Neuronal stem cell (in vitro differentiated cells): ENCODE results near the gene SPATC1L.

Source experiments
- DNase-seq: peaks from one replicate; pipeline ENCODE4 v3.0.0-alpha.2; 2013; ENCODE audit warnings: low spot score
- H2AFZ ChIP-seq: one replicate; pipeline ENCODE4 v1.6.1; 2013; ENCODE audit warnings: mild to moderate bottlenecking, low read length, inconsistent platforms
- H2AK5ac ChIP-seq: 2 replicates; pipeline ENCODE4 v1.6.1; 2013; ENCODE audit warnings: low read depth, mild to moderate bottlenecking, inconsistent platforms, low read length, moderate library complexity, mixed read lengths
- H2BK120ac ChIP-seq: 2 replicates; pipeline ENCODE4 v1.6.1; 2013; ENCODE audit warnings: low read depth, mild to moderate bottlenecking, inconsistent platforms, low read length, moderate library complexity, mixed read lengths
- H2BK12ac ChIP-seq: one replicate; pipeline ENCODE4 v1.6.1; 2013; ENCODE audit warnings: low read length, inconsistent platforms
- H2BK15ac ChIP-seq: 2 replicates; pipeline ENCODE4 v1.6.1; 2013; ENCODE audit warnings: mild to moderate bottlenecking, low read length, inconsistent platforms, mixed read lengths
- H2BK5ac ChIP-seq: one replicate; pipeline ENCODE4 v1.6.1; 2013; ENCODE audit warnings: inconsistent platforms, mild to moderate bottlenecking, low read length, moderate library complexity
- H3K14ac ChIP-seq: one replicate; pipeline ENCODE4 v1.6.1; 2013; ENCODE audit warnings: low read length, inconsistent platforms
- H3K18ac ChIP-seq: 2 replicates; pipeline ENCODE4 v1.6.1; 2013; ENCODE audit warnings: low read length, inconsistent platforms
- H3K23ac ChIP-seq: 2 replicates; pipeline ENCODE4 v1.6.1; 2013; ENCODE audit warnings: low read depth, mild to moderate bottlenecking, mixed read lengths, low read length, inconsistent platforms; ENCODE audit not compliant: poor library complexity
- H3K27ac ChIP-seq: replicated peaks from 3 replicates; pipeline ENCODE4 v1.5.1; 2013; ENCODE audit warnings: low read length, inconsistent platforms
- H3K27me3 ChIP-seq, 3 experiments: 2 replicates each; pipeline ENCODE4 v1.6.1; 2013; ENCODE audit warnings: low read length in 3 of 3, mild to moderate bottlenecking in 2 of 3, inconsistent platforms in 1 of 3, low read depth in 1 of 3, mixed read lengths in 1 of 3, moderate library complexity in 1 of 3; ENCODE audit not compliant: control insufficient read depth in 3 of 3, insufficient read depth in 3 of 3
- H3K36me3 ChIP-seq, 2 donors: replicated peaks in 1 of 2; 2 replicates each; pipeline ENCODE4 v1.6.1; 2013; ENCODE audit warnings: low read length in 2 of 2; ENCODE audit not compliant: control insufficient read depth in 2 of 2, insufficient read depth in 2 of 2
- H3K4ac ChIP-seq: 2 replicates; pipeline ENCODE4 v1.6.1; 2013; ENCODE audit warnings: inconsistent platforms, mild to moderate bottlenecking, low read length, moderate library complexity
- H3K4me1 ChIP-seq, 2 donors: 1 replicate in 1 of 2; 2 replicates in 1 of 2; pipeline ENCODE4 v1.6.1; 2013; ENCODE audit warnings: low read length in 2 of 2, low read depth in 1 of 2; ENCODE audit not compliant: control insufficient read depth in 2 of 2, insufficient read depth in 1 of 2
- H3K4me2 ChIP-seq: one replicate; pipeline ENCODE4 v1.6.1; 2013; ENCODE audit warnings: mild to moderate bottlenecking, low read length, inconsistent platforms; ENCODE audit not compliant: insufficient read depth, poor library complexity, severe bottlenecking
- H3K4me3 ChIP-seq, 2 donors: 2 replicates each; pipeline ENCODE4 v1.5.1; 2013; ENCODE audit warnings: low read length in 2 of 2, mild to moderate bottlenecking in 2 of 2, inconsistent platforms in 1 of 2, moderate library complexity in 1 of 2
- H3K79me1 ChIP-seq: one replicate; pipeline ENCODE4 v1.6.1; 2013; ENCODE audit warnings: low read depth, mild to moderate bottlenecking, inconsistent platforms, low read length, moderate library complexity
- H3K9ac ChIP-seq: one replicate; pipeline ENCODE4 v1.6.1; 2013; ENCODE audit warnings: mild to moderate bottlenecking, low read depth, low read length, inconsistent platforms; ENCODE audit not compliant: poor library complexity
- H3K9me3 ChIP-seq, 2 donors: replicated peaks in 1 of 2; 2 replicates each; pipeline versions ENCODE3 to v1.6.1; 2013; ENCODE audit warnings: low read length in 2 of 2, mild to moderate bottlenecking in 2 of 2, inconsistent platforms in 1 of 2, low read depth in 1 of 2, mixed read lengths in 1 of 2, moderate library complexity in 1 of 2; ENCODE audit not compliant: control insufficient read depth in 2 of 2, insufficient read depth in 1 of 2
- H4K8ac ChIP-seq: one replicate; pipeline ENCODE4 v1.6.1; 2013; ENCODE audit warnings: low read depth, mild to moderate bottlenecking, inconsistent platforms, low read length, moderate library complexity
- H4K91ac ChIP-seq: one replicate; pipeline ENCODE4 v1.6.1; 2013; ENCODE audit warnings: low read length, low read depth, mild to moderate bottlenecking, inconsistent platforms; ENCODE audit not compliant: poor library complexity
- WGBS, 2 donors: extraction: QIAGEN DNeasy Blood & Tissue Kit; methylation state at CpG; one replicate each; pipeline ENCODE4 v1.1.7; 2013; ENCODE audit warnings: missing lambda C conversion rate in 2 of 2, mixed read lengths in 1 of 2; ENCODE audit not compliant: insufficient read length in 2 of 2, insufficient replicate concordance in 1 of 2; ENCODE audit errors: extremely low coverage in 2 of 2; 5-methylcytosine and 5-hydroxymethylcytosine counted together

SPATC1L gene

DNA sequence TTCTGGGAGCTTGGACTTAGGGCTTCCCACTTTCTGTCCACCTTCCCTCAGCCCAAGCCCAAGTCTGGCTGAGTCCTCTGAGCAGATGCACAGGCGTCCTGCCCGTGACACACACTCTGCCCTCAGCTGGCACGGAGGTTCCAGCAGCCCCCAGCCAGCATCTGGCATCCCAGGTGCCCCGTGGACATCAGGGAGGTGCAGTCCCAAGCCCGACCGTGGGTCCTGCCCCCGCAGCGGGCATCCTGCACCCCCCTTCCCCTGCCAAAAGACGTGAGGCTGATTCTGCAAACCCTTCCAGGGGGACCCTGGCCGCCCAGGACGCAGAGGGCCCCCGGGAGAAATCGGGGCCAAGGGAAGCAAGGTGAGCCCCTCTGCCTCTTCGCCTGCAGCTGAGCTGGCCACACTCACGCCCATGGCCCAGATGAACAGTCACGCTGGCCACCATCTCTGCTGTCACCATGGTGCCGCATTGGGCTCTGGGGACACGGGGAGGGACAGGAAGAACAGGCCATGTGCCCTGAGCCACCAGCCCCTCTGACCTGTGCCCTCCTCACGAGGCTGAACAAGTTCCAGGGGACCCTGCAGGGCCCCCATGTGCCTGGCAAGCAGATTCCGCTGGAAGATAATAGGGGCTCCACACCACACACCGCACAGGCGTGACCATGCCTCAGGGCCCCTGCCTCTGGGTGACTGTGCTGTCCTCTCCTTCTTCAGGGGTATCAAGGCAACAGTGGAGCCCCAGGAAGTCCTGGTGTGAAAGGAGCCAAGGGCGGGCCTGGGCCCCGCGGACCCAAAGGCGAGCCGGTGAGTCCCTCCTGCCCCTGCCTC is 65.7 kb downstream of the SPATC1L start:
- H2AK5ac ChIP-seq = no peak overlapping the region
- no CpG with 5 or more reads among the region's 27 CpGs for WGBS, 2 donors
- H4K8ac ChIP-seq = no peak overlapping the region
- peaks cover 0 to 3% of the 10 kb centered on the region in 2 donors for H3K36me3 ChIP-seq
- H3K4ac ChIP-seq = no peak overlapping the region
- no peaks in the 10 kb centered on the region for H3K27me3 ChIP-seq
- H2BK15ac ChIP-seq = no peak overlapping the region
- H2AFZ ChIP-seq = no peak overlapping the region
- H3K4me3 ChIP-seq = no peak overlapping the region
- no peaks in the 10 kb centered on the region for H3K4me1 ChIP-seq
- peak overlapping the region; percentile 94 for H3K23ac ChIP-seq
- H3K14ac ChIP-seq = no peak overlapping the region
- peaks cover 5% of the 10 kb centered on the region for H3K79me1 ChIP-seq
- H3K9me3 ChIP-seq = peaks cover 0 to 5% of the 10 kb centered on the region in 2 donors
- H3K18ac ChIP-seq = no peak overlapping the region
- H3K27ac ChIP-seq = no peak overlapping the region
- H2BK120ac ChIP-seq = no peak overlapping the region
- H3K9ac ChIP-seq = no peak overlapping the region
- DNase-seq = no peak
- H3K4me2 ChIP-seq = no peak overlapping the region
- no peak overlapping the region for H2BK12ac ChIP-seq
- H4K91ac ChIP-seq = no peak overlapping the region
- no peak overlapping the region for H2BK5ac ChIP-seq

DNA sequence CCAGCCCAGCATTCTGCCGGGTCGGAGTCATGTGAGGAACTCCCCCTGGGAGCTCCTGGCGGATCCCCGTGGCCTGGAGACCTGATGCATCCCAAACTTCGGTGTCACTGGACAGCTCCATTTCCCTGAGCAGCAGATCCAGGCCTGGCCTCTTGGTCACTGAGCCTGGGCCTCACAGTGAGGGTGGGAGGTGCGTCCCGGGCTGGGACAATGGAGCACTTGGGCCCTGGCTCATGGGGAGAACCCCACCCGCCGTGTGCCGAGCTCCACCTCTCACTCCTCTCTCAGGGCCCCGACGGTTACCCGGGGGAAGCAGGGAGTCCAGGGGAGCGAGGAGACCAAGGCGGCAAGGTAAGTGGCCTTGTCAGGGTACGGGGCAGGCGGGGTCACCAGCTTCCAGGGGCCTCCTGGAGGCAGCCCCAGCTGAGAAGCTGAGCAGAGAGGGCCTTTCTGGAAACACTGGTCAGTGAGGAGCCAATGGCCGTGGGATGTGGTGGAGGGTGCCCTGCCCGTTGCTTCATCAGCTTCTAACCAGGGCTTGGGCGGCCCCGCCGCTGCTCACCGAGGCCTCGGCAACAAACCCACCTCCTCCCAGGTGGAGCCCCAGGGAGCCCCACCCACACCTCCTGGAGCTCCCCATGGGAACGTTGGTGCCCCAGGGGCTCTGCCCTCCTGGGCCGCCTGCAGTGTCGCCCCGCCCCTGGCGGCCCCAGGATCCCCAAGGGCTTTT is 66.5 kb downstream of the SPATC1L start:
- H3K4ac ChIP-seq = no peak overlapping the region
- no peak overlapping the region for H2BK120ac ChIP-seq
- no peak overlapping the region for H4K91ac ChIP-seq
- no peak for DNase-seq
- no peak overlapping the region for H2BK5ac ChIP-seq
- H3K4me1 ChIP-seq = no peaks in the 10 kb centered on the region
- no peak overlapping the region for H2BK15ac ChIP-seq
- H2BK12ac ChIP-seq = no peak overlapping the region
- H3K4me2 ChIP-seq = no peak overlapping the region
- peaks cover 5% of the 10 kb centered on the region for H3K79me1 ChIP-seq
- H3K9ac ChIP-seq = no peak overlapping the region
- peak overlapping the region; percentile 95 for H3K23ac ChIP-seq
- H2AK5ac ChIP-seq = peak overlapping the region; percentile 46
- no peak overlapping the region for H3K4me3 ChIP-seq
- no CpG with 5 or more reads among the region's 29 CpGs for WGBS, 2 donors
- H3K36me3 ChIP-seq = peaks cover 0 to 3% of the 10 kb centered on the region in 2 donors
- H3K27ac ChIP-seq = no peak overlapping the region
- no peaks in the 10 kb centered on the region for H3K27me3 ChIP-seq
- peaks cover 0 to 5% of the 10 kb centered on the region in 2 donors for H3K9me3 ChIP-seq
- no peak overlapping the region for H2AFZ ChIP-seq
- no peak overlapping the region for H3K14ac ChIP-seq
- H3K18ac ChIP-seq = no peak overlapping the region
- no peak overlapping the region for H4K8ac ChIP-seq

DNA sequence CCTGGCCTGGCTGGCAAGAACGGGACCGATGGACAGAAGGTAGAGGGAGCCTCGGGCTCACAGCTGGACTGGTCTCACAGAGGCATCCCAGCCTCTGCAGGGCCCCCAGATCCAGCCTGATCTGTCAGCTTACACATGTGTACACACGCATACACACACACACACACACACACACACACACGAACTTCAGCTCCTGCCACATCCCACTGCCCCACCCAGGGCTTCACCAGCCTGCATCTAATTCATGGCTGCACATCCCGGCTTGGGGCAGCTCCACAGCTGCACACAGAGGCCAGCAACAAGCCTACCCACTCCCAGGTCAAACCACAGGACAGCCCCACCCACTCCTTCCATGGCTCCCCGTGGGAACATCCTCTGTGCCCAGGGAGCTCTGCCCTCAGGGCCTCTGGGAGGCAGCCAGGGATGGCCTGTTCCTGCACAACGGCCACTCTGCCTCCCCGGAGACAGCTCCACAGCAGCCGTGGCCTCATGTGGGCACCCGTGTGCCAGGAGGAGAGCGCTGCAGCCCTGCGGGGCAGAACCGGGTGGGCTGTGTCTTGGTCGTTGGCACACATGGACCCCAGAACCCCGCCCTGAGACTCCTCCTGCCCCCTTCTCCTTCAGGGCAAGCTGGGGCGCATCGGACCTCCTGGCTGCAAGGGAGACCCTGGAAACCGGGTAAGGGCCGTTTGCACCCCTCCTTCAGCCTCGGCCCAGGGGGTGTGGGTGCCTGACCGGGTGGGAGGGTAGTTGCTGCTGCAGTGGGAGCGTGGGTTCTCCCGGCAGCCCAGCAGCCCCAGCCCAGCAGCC is 67.3 kb downstream of the SPATC1L start:
- peaks cover 0 to 5% of the 10 kb centered on the region in 2 donors for H3K9me3 ChIP-seq
- no peaks in the 10 kb centered on the region for H3K27me3 ChIP-seq
- H4K8ac ChIP-seq = no peak overlapping the region
- no peak overlapping the region for H2BK120ac ChIP-seq
- H2BK12ac ChIP-seq = no peak overlapping the region
- H3K14ac ChIP-seq = peak overlapping the region; percentile 38
- WGBS, 2 donors = no CpG with 5 or more reads among the region's 24 CpGs
- no peak for DNase-seq
- no peak overlapping the region for H3K4me2 ChIP-seq
- H3K18ac ChIP-seq = peak overlapping the region; percentile 4
- H2BK5ac ChIP-seq = no peak overlapping the region
- no peak overlapping the region for H3K4me3 ChIP-seq
- peaks cover 0 to 3% of the 10 kb centered on the region in 2 donors for H3K36me3 ChIP-seq
- no peaks in the 10 kb centered on the region for H3K4me1 ChIP-seq
- H4K91ac ChIP-seq = no peak overlapping the region
- H3K23ac ChIP-seq = peak overlapping the region; percentile 95
- H3K27ac ChIP-seq = no peak overlapping the region
- H2AFZ ChIP-seq = no peak overlapping the region
- H3K79me1 ChIP-seq = peaks cover 8% of the 10 kb centered on the region
- H2AK5ac ChIP-seq = peak overlapping the region; percentile 46
- no peak overlapping the region for H2BK15ac ChIP-seq
- H3K9ac ChIP-seq = no peak overlapping the region
- H3K4ac ChIP-seq = no peak overlapping the region
